IMR-90 (cell line): ENCODE measurements around the gene AP1M2. TPM values are rescaled to one million over a fixed set of nuclear protein-coding genes. Genes with fewer than 3 reads are reported as not detected.

Experiments used
- ATAC-seq: fragments of 200-7000 bp; cut with Tn5 transposase; 2 replicates; pipeline ENCODE4 v1.9.1; 2020; ENCODE audit warnings: low read depth, mild to moderate bottlenecking, moderate library complexity
- BruUV-seq: library from RNA; stranded (reverse); fragments of 400-500 nt; replicated peaks from 2 replicates; lab custom pipeline; 2021; lab: Mats Ljungman, UMichigan
- CTCF ChIA-PET: fragments of 300-600 bp; formaldehyde crosslinking; extraction: SDS; loops from one replicate; lab custom pipeline; 2021; ENCODE audit warnings: antibody characterized with exemption; lab: Yijun Ruan, JAX
- POLR2A ChIA-PET: fragments of 300-600 bp; sonication (Branson Sonifier 250); formaldehyde crosslinking; loops from one replicate; lab custom pipeline; 2022; ENCODE audit warnings: antibody characterized with exemption; ENCODE audit not compliant: unreplicated experiment; lab: Charles Lee
- DNase-seq: peaks from one replicate; pipeline ENCODE4 v3.0.0; 2013
- H2AFZ ChIP-seq: replicated peaks from 2 replicates; pipeline ENCODE3; 2013; ENCODE audit warnings: low read length, mild to moderate bottlenecking; ENCODE audit not compliant: poor library complexity
- H2AK5ac ChIP-seq: 2 replicates; pipeline ENCODE4 v1.6.1; 2013; ENCODE audit warnings: low read depth, low read length, inconsistent platforms
- H2AK9ac ChIP-seq: replicated peaks from 2 replicates; pipeline ENCODE3; 2013; ENCODE audit warnings: mild to moderate bottlenecking, low read depth, low read length, moderate library complexity; ENCODE audit not compliant: poor library complexity
- H2BK120ac ChIP-seq: 2 replicates; pipeline ENCODE4 v1.6.1; 2013; ENCODE audit warnings: low read depth, low read length, inconsistent platforms
- H2BK15ac ChIP-seq: 3 replicates; pipeline ENCODE4 v1.6.1; 2013; ENCODE audit warnings: low read depth, low read length, inconsistent platforms
- H2BK20ac ChIP-seq: 2 replicates; pipeline ENCODE4 v1.6.1; 2013; ENCODE audit warnings: low read depth, mild to moderate bottlenecking, inconsistent platforms, low read length, moderate library complexity
- H2BK5ac ChIP-seq: 2 replicates; pipeline ENCODE4 v1.6.1; 2013; ENCODE audit warnings: mild to moderate bottlenecking, low read depth, low read length, inconsistent platforms; ENCODE audit not compliant: poor library complexity, severe bottlenecking
- H3K14ac ChIP-seq: replicated peaks from 2 replicates; pipeline ENCODE4 v1.6.1; 2013; ENCODE audit warnings: low read depth, low read length, inconsistent platforms
- H3K18ac ChIP-seq: 2 replicates; pipeline ENCODE4 v1.6.1; 2013; ENCODE audit warnings: low read depth, low read length, control low read depth
- H3K23ac ChIP-seq: 2 replicates; pipeline ENCODE4 v1.6.1; 2013; ENCODE audit warnings: low read depth, low read length, inconsistent platforms
- H3K27ac ChIP-seq: 2 replicates; pipeline ENCODE4 v1.5.1; 2013; ENCODE audit warnings: mild to moderate bottlenecking, control low read depth, low read length; ENCODE audit not compliant: insufficient read depth
- H3K27me3 ChIP-seq: 2 replicates; pipeline ENCODE4 v1.6.1; 2013; ENCODE audit warnings: low read length; ENCODE audit not compliant: control insufficient read depth, insufficient read depth
- H3K36me3 ChIP-seq: 2 replicates; pipeline ENCODE4 v1.6.1; 2013; ENCODE audit warnings: low read length, mixed read lengths; ENCODE audit not compliant: control insufficient read depth, insufficient read depth
- H3K4ac ChIP-seq: 2 replicates; pipeline ENCODE4 v1.6.1; 2013; ENCODE audit warnings: low read depth, low read length, inconsistent platforms
- H3K4me1 ChIP-seq: 2 replicates; pipeline ENCODE4 v1.6.1; 2013; ENCODE audit warnings: low read length, mixed read lengths; ENCODE audit not compliant: control insufficient read depth, insufficient read depth
- H3K4me2 ChIP-seq: 2 replicates; pipeline ENCODE4 v1.6.1; 2013; ENCODE audit warnings: low read depth, mild to moderate bottlenecking, control low read depth, low read length, moderate library complexity
- H3K4me3 ChIP-seq: 2 replicates; pipeline ENCODE4 v1.5.1; 2013; ENCODE audit warnings: low read depth, mild to moderate bottlenecking, control low read depth, low read length, moderate library complexity; ENCODE audit not compliant: insufficient read depth
- H3K56ac ChIP-seq: 2 replicates; pipeline ENCODE4 v1.6.1; 2013; ENCODE audit warnings: low read length, inconsistent platforms; ENCODE audit not compliant: insufficient read depth; ENCODE audit errors: extremely low read depth
- H3K79me1 ChIP-seq, 2 experiments: 2 replicates each; pipeline ENCODE4 v1.6.1; 2013; ENCODE audit warnings: low read length in 2 of 2, inconsistent platforms in 1 of 2, low read depth in 1 of 2
- H3K9ac ChIP-seq: 2 replicates; pipeline ENCODE4 v1.6.1; 2013; ENCODE audit warnings: low read depth, low read length, control low read depth
- H3K9me1 ChIP-seq: 2 replicates; pipeline ENCODE4 v1.6.1; 2013; ENCODE audit warnings: low read length, inconsistent platforms; ENCODE audit not compliant: insufficient read depth
- H3K9me3 ChIP-seq: 2 replicates; pipeline ENCODE4 v1.6.1; 2013; ENCODE audit warnings: low read length; ENCODE audit not compliant: control insufficient read depth, insufficient read depth
- H4K20me1 ChIP-seq: 2 replicates; pipeline ENCODE4 v1.6.1; 2013; ENCODE audit warnings: low read length, inconsistent platforms; ENCODE audit not compliant: insufficient read depth
- H4K5ac ChIP-seq: 2 replicates; pipeline ENCODE4 v1.6.1; 2013; ENCODE audit warnings: mild to moderate bottlenecking, low read depth, low read length, control low read depth
- H4K8ac ChIP-seq, 2 experiments: 2 replicates each; pipeline ENCODE4 v1.6.1; 2013; ENCODE audit warnings: low read depth in 2 of 2, low read length in 2 of 2, control low read depth in 1 of 2, inconsistent platforms in 1 of 2
- H4K91ac ChIP-seq: 2 replicates; pipeline ENCODE4 v1.6.1; 2013; ENCODE audit warnings: low read depth, low read length, inconsistent platforms; ENCODE audit not compliant: insufficient read depth
- RCOR1 ChIP-seq: IDR thresholded peaks from 2 replicates; pipeline ENCODE4 v1.6.1; 2012; ENCODE audit warnings: mild to moderate bottlenecking, low read length, improper control_type of control experiment; ENCODE audit not compliant: insufficient replicate concordance
- RFX5 ChIP-seq: IDR thresholded peaks from 2 replicates; pipeline ENCODE4 v1.8.0; 2012; ENCODE audit warnings: low read depth, mild to moderate bottlenecking, low read length, moderate library complexity
- WGBS, 2 experiments: methylation state at CpG; one replicate each; pipeline versions ENCODE4 v1.1.5 to v1.1.7; 2013; ENCODE audit warnings: missing lambda C conversion rate in 2 of 2; ENCODE audit not compliant: insufficient read length in 1 of 2; ENCODE audit errors: extremely low coverage in 2 of 2; 5-methylcytosine and 5-hydroxymethylcytosine counted together
- dilution Hi-C: fragments of 300-500 bp; cut with HindIII; formaldehyde crosslinking; loops from one replicate; pipeline ENCODE4 v1.14.3; 2018; ENCODE audit warnings: low sequenced_read_pairs; ENCODE audit not compliant: unreplicated experiment
- in situ Hi-C: fragments of 300-500 bp; cut with MboI; formaldehyde crosslinking; loops from 3 replicates; pipeline ENCODE4 v1.14.3; 2019; ENCODE audit warnings: low sequenced_read_pairs, inconsistent platforms, mixed read lengths
- intact Hi-C: fragments of 100-400 bp; cut with micrococcal nuclease; formaldehyde crosslinking; loops from 2 replicates; pipeline ENCODE4 v1.10.0; 2022
- polyA plus RNA-seq, 3 experiments: library from polyadenylated mRNA; depleted of rRNA; stranded (reverse); fragments of >200 nt; gene quantifications; 2 replicates each; pipeline ENCODE4 v1.2.3, GENCODE V29; 2012; ENCODE audit warnings: low replicate concordance in 1 of 3
- total RNA-seq: library from RNA; depleted of rRNA; stranded (reverse); fragments of >200 nt; gene quantifications from 2 replicates; pipeline ENCODE4 v1.2.3, GENCODE V29; 2012

The AP1M2 gene
- total and polyA plus RNA-seq, 2 of the 4 experiments (the other 2 are of a cell fraction): 0.17 TPM; not detected in 1

DNA sequence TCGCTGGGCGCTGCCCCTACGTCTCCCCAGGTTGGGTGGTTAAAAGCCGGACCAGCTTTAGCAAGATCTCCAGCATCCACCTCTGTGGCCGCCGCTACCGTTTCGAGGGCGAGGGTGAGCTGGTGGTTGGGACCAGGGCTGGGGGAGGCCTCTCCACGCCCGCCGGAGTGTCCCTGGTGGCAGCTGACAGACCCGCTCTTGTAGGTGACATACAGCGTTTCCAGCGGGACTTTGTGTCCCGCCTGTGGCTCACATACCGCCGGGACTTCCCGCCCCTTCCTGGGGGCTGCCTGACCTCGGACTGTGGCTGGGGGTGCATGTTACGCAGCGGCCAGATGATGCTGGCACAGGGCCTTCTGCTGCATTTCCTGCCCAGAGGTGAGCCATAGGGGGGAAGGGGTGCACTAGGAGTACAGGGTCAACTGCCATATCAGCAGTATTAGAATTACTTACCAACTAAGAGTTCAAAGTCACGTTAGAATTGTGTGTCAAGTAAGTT is 42.3 kb downstream of the AP1M2 start:
- H3K18ac ChIP-seq: no peak overlapping the region
- WGBS, 2 experiments: 78% methylated on average over 10 of the region's 23 CpGs; no CpG with 5 or more reads in 1 of the 2 experiments
- peaks cover 20 to 44% of the 10 kb centered on the region in 2 experiments for H3K79me1 ChIP-seq
- H3K56ac ChIP-seq: no peak overlapping the region
- H3K14ac ChIP-seq: no peak overlapping the region
- H3K9me1 ChIP-seq: peaks cover 13% of the 10 kb centered on the region; the same call in 1 of the 2 replicates
- H4K20me1 ChIP-seq: peaks cover 10% of the 10 kb centered on the region
- in situ Hi-C loops (no loop called here), intact Hi-C loops (no loop called here), dilution Hi-C loops (no loop called here)
- no peak overlapping the region for H4K5ac ChIP-seq
- no peak overlapping the region for H2BK5ac ChIP-seq
- H3K4me1 ChIP-seq: peaks cover 5% of the 10 kb centered on the region; the same call in 1 of the 2 replicates
- H2BK120ac ChIP-seq: no peak overlapping the region
- H3K36me3 ChIP-seq: peaks cover 23% of the 10 kb centered on the region
- peak overlapping the region; percentile 33; the same call in 1 of the 2 replicates for H2AK5ac ChIP-seq
- H3K23ac ChIP-seq: no peak overlapping the region; the same call in 1 of the 2 replicates
- H3K27ac ChIP-seq: no peak overlapping the region
- H3K9ac ChIP-seq: 0 out of 2 replicates have a peak overlapping the region, but pooled peaks have one; percentile 79
- H3K9me3 ChIP-seq: no peaks in the 10 kb centered on the region
- no peaks in the 10 kb centered on the region for H3K27me3 ChIP-seq
- no peak overlapping the region for H2BK15ac ChIP-seq
- H4K91ac ChIP-seq: no peak overlapping the region
- no peak overlapping the region for H2BK20ac ChIP-seq
- ChIA-PET CTCF (no interaction called here), POLR2A (no interaction called here)
- peak overlapping the region; percentile 96 for H2AFZ ChIP-seq
- H3K4me3 ChIP-seq: peak overlapping the region; percentile 97
- peak overlapping the region; percentile 96 for H3K4me2 ChIP-seq
- TSS peak; percentile 56 for BruUV-seq
- TF ChIP-seq RCOR1: no peak
- no peak for TF ChIP-seq RFX5
- 0 out of 2 replicates have a peak overlapping the region, but pooled peaks have one; percentile 30 for H3K4ac ChIP-seq
- no peak overlapping the region for H4K8ac ChIP-seq
- ATAC-seq (no peak), DNase-seq (no peak)
- H2AK9ac ChIP-seq: peak overlapping the region; percentile 97
